ENCODE measurements around the gene S100A9.

- TF ChIP-seq POLR2A (IDR thresholded peaks at IDR 0.05) (no peak), CTCF (IDR thresholded peaks at IDR 0.05) (no peak)
Observed at GRCh38 chr1:153380711-153381110, 23.1 kb downstream of the S100A9 start.
